ENCODE results near the gene DCC.

DNA sequence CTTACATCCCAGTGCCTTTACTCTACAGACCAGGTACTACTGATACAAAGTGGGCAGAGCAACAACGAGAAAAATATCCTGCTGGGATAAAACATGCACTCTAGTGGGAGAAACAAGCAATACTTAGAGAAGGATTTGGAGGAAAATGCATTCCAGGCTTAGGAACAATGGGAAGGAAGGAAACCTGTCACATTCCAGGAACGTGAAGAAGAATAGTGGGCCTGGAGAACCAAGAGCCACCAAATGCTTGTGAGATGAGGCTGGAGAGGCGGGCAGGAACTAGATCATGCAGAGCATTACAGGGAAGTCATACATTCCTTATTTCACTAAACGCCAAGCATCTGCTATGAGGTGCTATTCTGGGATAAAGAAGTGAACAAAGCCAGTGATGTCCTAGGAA, 342.3 kb downstream of the DCC start:
- TF ChIP-seq EZH2 (IDR thresholded peaks at IDR 0.05; ENCODE audit: low read depth, unreplicated experiment): no peak
- TF ChIP-seq CTCF (conservative IDR thresholded peaks at IDR 0.05; ENCODE audit: low read depth in 2 of 2): no peak
- TF ChIP-seq EZH2phosphoT487 (IDR thresholded peaks at IDR 0.05; ENCODE audit: unreplicated experiment): no peak
- TF ChIP-seq STAT1 (IDR thresholded peaks at IDR 0.05; ENCODE audit: unreplicated experiment): no peak
- no peak for TF ChIP-seq CREB1 (CRISPR knock-in tag; IDR thresholded peaks at IDR 0.05; ENCODE audit: low read depth)
- TF ChIP-seq POLR2AphosphoS5 (IDR thresholded peaks at IDR 0.05; ENCODE audit: low read depth): no peak
- TF ChIP-seq NANOG (IDR thresholded peaks at IDR 0.05; ENCODE audit: borderline replicate concordance): no peak
- TF ChIP-seq REST (IDR thresholded peaks at IDR 0.05; ENCODE audit: unreplicated experiment): no peak
- no peak for TF ChIP-seq JUNB (IDR thresholded peaks at IDR 0.05; ENCODE audit: unreplicated experiment)
- no peak for TF ChIP-seq ZNF114 (CRISPR knock-in tag; IDR thresholded peaks at IDR 0.05)
- TF ChIP-seq, protein P1, sequence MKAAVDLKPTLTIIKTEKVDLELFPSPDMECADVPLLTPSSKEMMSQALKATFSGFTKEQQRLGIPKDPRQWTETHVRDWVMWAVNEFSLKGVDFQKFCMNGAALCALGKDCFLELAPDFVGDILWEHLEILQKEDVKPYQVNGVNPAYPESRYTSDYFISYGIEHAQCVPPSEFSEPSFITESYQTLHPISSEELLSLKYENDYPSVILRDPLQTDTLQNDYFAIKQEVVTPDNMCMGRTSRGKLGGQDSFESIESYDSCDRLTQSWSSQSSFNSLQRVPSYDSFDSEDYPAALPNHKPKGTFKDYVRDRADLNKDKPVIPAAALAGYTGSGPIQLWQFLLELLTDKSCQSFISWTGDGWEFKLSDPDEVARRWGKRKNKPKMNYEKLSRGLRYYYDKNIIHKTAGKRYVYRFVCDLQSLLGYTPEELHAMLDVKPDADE (IDR thresholded peaks at IDR 0.05): no peak

Data from GM23338 (cell line).